CD4-positive, alpha-beta T cell treated with Interleukin-17A for 1 hour (primary cell): ENCODE data around the gene ROR1.

Source experiments
- DNase-seq: peaks from one replicate; pipeline ENCODE4 v3.0.0-alpha.2; 2020

ROR1 gene

GRCh38 chr1:64162804-64163203 is 389.0 kb downstream of the ROR1 start:
- DNase-seq: no peak

- DNase-seq: no peak
Observed at GRCh38 chr1:64163431-64163830, 389.6 kb downstream of the ROR1 start.

- no peak for DNase-seq
Observed at GRCh38 chr1:64163970-64164369, 390.2 kb downstream of the ROR1 start.

DNA sequence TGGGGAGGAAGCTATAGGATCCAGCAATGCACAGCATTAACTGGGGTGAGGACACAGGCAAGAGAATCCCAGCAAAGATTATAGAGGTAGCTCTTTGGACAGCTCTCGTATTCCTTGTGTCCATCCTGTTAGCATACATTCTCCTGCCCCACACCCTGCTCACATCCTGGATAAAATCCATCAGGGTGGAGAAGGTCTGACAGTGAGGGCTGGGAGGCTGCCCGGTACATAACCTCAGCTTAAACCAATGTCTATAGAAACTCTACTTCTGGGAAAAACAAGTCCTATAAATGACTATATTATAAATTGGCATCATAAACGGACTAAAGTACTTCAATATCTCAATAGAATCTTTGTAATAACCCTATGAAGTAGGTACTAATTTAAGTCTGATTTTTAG is 392.8 kb downstream of the ROR1 start:
- no peak for DNase-seq

- no peak for DNase-seq
Observed at GRCh38 chr1:64167176-64167575, 393.4 kb downstream of the ROR1 start.

- no peak for DNase-seq
Observed at GRCh38 chr1:64171246-64171645, 397.4 kb downstream of the ROR1 start.

DNA sequence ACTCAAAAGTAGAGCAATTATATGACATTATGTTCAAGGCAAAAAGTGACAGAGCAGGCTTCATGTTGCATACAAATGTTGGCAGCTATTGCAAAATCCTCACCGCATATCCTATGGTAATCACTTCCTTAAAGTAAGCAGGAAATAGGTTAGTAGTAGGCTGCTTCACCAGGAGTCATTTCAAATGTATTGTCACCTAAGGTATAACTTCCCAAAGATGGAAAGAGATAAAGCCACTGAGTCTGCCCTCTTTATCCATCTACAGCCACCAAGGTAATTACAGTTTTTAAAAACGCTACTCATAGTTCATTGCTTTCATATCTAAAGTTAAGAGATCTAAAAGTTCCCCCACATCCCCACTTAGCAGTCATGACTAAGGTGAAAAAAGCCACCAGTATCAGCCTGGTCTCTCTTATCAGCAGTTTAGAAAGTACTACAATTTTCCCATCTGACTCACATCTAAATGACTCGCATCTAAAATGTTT is 398.0 kb downstream of the ROR1 start:
- DNase-seq: no peak

DNA sequence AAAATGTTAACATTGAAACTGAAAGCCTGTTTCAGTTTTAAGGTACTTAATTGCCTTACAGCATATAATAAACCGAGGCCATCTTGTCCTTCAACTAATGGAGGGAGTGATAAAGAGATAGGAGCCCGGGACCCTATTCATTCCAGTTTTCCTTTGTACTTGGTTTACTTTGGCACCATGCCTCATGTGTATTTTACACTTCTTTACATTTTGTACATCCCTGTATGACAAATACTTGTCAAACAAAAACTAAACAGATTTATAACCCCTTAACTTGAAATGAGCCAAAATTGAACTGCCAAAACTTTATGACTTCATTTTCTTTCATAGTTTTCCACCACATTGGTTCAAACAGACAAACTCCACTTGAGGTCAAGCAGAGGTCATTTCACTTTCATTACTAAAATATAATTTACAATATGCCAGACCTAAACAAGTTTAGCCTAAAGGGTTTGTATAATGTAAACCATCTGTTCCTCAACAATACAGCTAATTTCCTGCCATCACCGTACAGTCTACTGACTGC is 398.7 kb downstream of the ROR1 start:
- no peak for DNase-seq

DNA sequence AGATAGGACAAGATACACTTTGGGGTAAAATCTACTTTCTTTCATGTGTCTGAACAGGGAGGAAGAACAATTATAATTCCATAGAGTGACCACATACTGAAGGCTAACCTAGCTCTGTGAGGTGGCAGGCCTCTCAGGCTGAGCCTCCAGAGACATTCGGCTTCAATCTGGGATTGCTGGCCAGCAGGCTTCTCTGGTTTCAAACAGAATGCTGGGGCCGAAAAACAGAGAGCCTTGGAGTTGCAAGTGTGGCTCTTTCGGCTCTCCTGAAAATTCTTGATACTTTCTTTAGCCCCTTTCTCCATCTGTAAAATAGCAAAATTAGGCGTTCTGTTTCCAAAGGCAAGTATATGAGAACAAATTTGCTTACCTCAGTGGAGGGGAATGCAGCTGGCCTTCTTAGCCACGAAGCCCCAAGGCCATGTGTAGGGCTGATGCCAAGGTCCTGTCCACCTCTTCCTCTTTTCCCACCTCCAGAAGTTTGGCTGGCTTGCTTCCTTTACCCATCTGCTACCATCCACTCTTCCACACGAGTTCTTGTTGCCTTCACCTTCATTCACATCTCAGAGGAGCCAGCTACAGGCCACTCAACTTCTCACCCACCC is 399.6 kb downstream of the ROR1 start:
- no peak for DNase-seq

GRCh38 chr1:64175639-64176038 is 401.8 kb downstream of the ROR1 start:
- DNase-seq: no peak

GRCh38 chr1:64176659-64177058 is 402.8 kb downstream of the ROR1 start:
- DNase-seq: no peak

DNA sequence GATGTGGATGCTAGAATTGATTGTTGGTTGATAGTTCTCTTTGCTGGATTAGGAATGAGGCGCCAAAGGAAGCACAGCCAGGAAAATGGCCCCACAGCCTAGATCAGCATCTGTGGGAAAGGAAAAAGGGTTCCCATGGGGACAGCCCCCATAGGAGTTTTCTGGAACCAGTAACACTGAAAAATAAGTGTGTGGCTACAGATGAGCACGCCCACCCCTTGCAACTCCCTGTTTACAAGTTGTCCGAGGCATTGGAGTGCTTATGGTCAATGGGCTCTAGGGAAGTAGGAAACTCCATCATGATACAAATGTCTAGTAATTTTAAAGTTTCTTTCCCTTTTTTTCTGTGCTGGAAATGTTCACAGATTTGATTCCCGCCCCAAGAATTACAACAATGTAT is 405.8 kb downstream of the ROR1 start:
- DNase-seq: no peak

- DNase-seq: no peak
Observed at GRCh38 chr1:64182207-64182606, 408.4 kb downstream of the ROR1 start.

GRCh38 chr1:64183395-64184002 is 409.7 kb downstream of the ROR1 start:
- DNase-seq: no peak

DNA sequence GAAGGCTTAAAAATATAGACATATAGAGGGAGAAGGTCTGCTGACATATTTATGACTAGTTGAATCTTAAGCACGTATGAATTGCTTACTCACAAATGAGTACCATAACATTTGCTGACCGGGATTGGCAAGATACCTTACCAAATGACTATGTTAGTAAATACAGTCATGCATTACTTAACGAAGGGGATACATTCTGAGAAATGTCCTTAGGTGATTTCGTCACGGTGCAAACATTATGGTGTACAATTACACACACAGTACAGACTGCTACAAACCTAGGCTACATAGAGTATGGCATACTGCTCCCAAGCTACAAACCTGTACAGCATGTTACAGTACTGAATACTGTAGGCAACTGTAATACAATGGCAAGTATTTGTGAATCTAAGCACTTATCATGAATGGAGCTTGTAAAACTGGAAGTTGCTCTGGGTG is 410.2 kb downstream of the ROR1 start:
- no peak for DNase-seq

DNA sequence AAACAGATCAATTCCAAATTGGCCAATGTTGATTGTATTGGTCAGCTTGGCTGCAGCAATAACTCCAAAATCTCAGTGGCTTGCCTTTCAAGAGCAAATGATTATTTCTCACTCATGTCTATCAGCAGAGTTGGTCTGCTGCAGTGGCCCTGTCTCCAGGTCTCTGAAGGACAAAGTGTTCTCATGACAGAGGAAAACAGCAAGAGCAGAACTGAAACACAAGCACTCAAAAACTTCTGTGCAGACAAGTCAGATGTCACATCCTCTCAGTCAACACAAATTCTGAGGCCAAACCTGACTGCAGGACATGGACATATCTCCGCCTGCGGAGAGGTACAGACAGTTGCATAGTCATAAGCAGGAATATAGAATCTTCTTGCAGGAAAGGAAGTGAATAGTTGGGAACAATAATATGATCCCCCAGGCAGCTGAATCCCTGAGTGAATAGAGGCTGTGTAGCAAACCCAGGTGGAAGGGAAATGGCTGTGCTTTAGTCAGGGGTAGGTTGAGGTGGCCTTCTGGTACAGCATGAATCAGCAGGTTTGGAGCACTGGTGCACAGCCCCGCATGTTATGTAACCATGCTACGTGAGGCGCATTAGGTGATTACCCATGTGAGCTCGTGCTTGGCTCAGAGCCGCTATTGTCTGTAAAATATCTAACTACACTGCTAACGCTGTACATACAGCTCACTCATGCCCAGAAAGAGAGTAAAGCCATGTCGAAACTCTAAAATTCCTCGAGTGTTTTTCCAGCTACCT is 412.5 kb downstream of the ROR1 start:
- no peak for DNase-seq

DNA sequence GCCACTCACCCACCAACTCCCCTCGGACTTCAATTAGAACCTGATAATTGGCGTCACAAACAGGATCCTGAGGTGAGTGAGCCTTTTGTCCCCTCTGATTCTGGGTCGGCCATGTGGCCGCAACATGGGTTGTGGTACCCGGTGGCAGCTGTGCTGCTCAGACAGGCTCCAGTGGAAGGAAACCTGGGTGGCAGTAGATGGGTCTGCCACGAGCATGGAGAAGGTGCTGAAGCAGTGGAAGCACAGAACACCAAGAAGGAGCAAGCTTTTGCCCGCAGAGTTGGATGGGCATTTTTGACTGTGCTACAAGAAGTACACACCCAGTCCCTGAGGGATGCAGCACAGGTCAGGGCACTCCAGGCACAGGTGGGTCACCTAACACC is 413.1 kb downstream of the ROR1 start:
- no peak for DNase-seq

GRCh38 chr1:64187646-64188045 is 413.8 kb downstream of the ROR1 start:
- DNase-seq: no peak

DNA sequence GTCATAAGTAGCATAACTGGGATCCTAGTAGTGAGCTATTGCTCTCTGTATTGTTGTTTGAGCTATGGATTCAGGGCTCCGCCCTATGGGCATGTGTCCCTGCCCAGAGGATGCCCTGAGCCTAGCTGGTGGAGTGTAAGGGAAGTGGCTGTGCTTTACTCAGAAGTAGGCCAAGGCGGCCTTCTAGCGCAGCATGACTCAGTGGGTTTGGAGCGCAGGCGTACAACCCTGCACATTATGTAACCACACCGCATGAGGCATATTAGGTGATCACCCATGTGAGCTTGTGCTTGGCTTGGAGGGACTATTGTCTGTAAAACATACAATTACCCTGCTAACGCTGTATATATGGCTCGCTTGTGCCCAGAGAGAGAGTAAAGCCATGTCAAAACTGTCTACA is 418.5 kb downstream of the ROR1 start:
- no peak for DNase-seq

DNA sequence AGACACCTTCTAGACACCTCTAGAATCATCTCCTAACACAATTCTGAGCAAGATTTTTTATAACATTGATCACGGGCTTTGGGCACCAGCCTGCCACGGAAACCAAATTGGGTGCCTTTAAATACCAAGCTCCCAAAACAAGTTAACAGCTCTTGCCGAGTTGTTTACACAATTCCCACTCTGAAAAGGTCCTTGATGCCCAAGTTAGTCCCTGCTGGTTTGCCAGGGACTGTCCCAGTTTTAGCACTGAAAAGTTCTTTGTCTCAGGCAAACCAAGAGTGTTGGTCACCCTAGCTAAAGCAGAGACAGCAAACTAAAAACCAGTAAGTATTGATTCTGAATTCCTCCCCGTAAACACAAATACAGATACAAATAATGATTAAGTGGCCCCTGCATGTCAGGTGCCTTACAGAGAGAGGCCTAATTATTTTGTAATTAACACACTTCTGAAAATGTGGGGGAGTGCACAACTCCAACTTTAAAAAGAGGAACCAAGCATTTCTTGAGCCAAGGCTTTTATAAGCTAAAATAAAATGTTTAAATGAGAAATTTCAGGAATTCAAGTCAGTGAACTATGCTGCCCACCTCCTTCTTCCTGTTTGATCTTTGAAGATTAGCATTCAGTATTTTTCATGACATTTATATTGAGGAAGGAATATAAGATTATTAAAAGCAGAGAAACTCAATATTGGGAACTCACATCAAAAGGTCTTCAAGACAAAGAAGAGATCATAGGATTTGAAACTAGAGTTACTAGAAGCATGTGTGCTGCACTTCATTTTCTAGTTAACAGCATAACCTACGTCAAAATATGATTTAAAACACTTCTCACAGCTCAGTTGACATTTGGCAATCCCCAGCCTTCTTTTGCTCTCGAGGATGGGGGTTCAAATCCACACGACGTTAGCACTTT is 420.6 kb downstream of the ROR1 start:
- no peak for DNase-seq

- no peak for DNase-seq
Observed at GRCh38 chr1:64195081-64195395, 421.2 kb downstream of the ROR1 start.

GRCh38 chr1:64196074-64196870 is 422.5 kb downstream of the ROR1 start:
- no peak for DNase-seq
